ENCODE data around the gene EEF1AKMT3.

GRCh38 chr12:57817261-57817989 is 45.0 kb downstream of the EEF1AKMT3 start:
- TF ChIP-seq CTCF (IDR thresholded peaks at IDR 0.05 in 4 of 5, conservative IDR thresholded peaks at IDR 0.05 in 1 of 5) (no peak), POLR2A (IDR thresholded peaks at IDR 0.05) (no peak)

All from gastrocnemius medialis (tissue), 4 donors.